OCI-LY1 (cell line): ENCODE results near the gene MBOAT1.

Experiments
- EZH2 ChIP-seq: fragments of 200-600 bp; sonication (generic), shearing (Covaris generic); IDR thresholded peaks from 2 replicates; pipeline ENCODE4 v1.8.0; 2017; ENCODE audit warnings: borderline replicate concordance, mixed run types, mild to moderate bottlenecking, antibody characterized with exemption, low read length, moderate library complexity, mixed read lengths
- TF ChIP-seq, protein P1 (sequence below): fragments of 200-600 bp; sonication (generic), shearing (Covaris generic); IDR thresholded peaks from 2 replicates; pipeline ENCODE4 v1.5.1; 2017; ENCODE audit warnings: mild to moderate bottlenecking, antibody characterized with exemption, low read length, moderate library complexity, mixed read lengths

DNA sequence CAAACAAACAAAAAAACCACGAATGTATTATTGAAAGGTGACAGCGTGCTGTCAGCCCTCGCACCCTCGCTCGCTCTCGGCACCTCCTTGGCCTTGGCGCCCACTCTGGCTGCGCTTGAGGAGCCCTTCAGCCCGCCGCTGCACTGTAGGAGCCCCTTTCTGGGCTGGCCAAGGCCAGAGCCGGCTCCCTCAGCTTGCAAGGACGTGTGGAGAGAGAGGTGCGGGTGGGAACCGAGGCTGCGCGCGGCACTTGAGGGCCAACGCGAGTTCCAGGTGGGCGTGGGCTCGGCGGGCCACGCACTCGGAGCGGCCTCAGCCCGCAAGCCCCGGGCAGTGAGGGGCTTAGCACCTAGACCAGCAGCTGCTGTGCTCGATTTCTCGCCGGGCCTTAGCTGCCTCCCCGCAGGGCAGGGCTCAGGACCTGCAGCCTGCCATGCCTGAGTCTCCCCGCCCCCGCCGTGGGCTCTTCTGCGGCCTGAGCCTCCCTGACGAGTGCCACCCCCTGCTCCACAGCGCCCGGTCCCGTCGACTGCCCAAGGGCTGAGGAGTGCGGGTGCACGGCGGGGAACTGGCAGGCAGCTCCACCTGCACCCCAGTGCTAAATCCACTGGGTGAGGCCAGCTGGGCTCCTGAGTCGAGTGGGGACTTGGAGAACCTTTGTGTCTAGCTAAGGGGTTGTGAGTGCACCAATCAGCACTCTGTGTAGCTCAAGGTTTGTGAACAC is 20.9 kb upstream of the MBOAT1 start:
- TF ChIP-seq, protein P1, sequence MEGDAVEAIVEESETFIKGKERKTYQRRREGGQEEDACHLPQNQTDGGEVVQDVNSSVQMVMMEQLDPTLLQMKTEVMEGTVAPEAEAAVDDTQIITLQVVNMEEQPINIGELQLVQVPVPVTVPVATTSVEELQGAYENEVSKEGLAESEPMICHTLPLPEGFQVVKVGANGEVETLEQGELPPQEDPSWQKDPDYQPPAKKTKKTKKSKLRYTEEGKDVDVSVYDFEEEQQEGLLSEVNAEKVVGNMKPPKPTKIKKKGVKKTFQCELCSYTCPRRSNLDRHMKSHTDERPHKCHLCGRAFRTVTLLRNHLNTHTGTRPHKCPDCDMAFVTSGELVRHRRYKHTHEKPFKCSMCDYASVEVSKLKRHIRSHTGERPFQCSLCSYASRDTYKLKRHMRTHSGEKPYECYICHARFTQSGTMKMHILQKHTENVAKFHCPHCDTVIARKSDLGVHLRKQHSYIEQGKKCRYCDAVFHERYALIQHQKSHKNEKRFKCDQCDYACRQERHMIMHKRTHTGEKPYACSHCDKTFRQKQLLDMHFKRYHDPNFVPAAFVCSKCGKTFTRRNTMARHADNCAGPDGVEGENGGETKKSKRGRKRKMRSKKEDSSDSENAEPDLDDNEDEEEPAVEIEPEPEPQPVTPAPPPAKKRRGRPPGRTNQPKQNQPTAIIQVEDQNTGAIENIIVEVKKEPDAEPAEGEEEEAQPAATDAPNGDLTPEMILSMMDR, result no peak
- no peak for TF ChIP-seq EZH2
